NCI-H2227 (cell line): ENCODE data around the gene DSN1.

ENCODE experiments used
- DNase-seq: peaks from one replicate; lab custom pipeline; 2025; ENCODE audit not compliant: unreplicated experiment; lab: John Stamatoyannopoulos, UW

The DSN1 gene

GRCh38 chr20:36796117-36796516 lies 22.6 kb upstream of the DSN1 start:
- DNase-seq: no peak

DNA sequence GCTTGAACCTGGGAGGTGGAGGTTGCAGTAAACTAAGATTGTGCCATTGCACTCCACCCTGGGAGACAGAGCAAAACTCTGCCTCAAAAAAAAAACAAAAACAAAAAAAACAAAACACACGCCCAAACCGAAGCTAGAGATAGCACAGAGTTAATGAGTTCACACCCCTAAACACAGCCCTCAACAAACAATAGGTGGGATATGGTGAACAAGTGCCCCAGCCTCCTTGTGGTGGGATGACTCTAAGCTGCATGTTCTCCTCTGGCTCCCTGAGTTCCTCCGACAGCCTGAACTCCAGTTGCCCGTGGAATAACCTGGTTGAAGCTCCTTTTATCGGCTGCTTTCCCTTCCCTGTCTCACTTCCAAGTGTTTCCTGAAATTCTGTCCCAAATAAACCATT lies 22.1 kb upstream of the DSN1 start:
- DNase-seq: no peak

GRCh38 chr20:36794116-36794474 lies 20.5 kb upstream of the DSN1 start:
- no peak for DNase-seq

- no peak for DNase-seq
Measured at GRCh38 chr20:36793294-36794115, 19.9 kb upstream of the DSN1 start.

DNA sequence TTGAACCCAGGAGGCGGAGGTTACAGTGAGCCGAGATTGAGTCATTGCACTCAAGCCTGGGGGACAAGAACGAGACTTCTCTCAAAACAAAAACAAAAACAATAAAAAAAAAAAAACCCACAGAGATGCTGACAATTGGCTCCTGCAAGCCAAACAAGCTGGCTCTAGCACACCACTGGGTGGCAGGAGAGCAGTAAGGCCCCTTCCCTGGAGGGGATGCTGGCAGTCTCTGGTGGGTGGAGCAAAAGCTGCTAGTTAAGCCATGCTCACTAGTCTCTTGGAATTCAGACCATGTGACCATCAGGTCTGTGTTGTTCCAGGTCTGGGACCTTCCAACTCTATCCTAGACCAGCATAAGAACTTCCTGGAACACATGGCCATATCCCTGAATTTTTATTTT lies 18.9 kb upstream of the DSN1 start:
- DNase-seq: peak; percentile 61

DNA sequence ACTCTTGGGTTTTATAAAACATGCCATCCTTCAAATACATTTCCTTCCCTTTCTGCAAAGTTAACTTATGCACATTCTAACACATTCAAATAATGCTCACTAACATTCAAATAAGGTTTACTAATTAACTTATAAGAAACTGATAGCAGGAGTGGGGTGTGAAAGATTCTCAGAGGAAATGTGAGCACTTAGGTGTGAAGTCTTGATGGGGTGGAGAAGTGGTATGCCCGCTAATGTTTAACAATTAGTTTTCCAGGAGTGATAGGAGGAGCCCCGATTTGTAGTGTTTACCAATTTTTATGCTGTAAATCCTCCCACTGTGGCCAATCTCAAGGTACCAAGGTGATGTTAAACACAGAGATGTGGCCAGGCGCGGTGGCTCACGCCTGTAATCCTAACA lies 18.3 kb upstream of the DSN1 start:
- DNase-seq: no peak

GRCh38 chr20:36786663-36787062 lies 13.1 kb upstream of the DSN1 start:
- no peak for DNase-seq

DNA sequence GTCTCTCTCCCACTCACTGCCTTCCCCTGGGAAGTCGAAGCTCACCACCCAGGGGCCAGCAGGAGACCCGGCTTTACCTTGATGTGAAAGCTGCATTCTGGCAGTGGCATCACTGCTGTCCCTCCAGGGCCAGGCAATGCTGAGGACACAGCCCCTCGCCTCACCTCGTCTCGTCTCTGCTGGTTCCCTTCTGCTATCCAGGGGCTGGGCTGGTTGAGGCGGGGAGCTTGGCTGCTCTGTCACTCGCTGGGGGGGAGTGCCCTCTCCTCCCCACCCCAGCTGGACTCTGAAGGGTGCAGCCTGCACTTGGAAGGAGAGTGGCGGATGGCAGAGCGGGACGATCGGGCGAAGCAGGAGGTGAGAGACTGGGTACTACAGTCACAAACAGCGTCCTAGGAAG lies 12.7 kb upstream of the DSN1 start:
- no peak for DNase-seq

- no peak for DNase-seq
Measured at GRCh38 chr20:36785308-36785707, 11.7 kb upstream of the DSN1 start.

- DNase-seq: no peak
Measured at GRCh38 chr20:36784900-36785299, 11.3 kb upstream of the DSN1 start.

DNA sequence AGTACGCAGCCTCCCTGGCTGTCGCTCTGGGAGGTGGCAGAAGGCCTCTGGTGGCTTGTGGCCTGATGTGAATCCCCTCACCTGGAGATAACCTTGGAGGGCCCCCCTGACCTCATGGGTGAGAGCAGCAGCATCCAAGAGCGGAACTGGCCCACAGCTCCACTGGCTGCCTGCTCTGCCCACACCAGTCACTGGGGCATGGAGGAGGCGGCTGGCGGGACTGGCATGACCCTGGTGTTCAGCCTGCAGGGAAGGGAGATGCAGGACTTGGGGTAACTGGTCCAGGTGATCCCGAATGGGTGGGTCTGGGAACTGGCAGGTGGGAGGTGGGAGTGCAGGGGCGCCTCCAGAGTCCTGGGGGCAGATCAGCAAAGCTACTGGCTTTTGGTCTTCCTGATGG lies 10.6 kb upstream of the DSN1 start:
- no peak for DNase-seq

DNA sequence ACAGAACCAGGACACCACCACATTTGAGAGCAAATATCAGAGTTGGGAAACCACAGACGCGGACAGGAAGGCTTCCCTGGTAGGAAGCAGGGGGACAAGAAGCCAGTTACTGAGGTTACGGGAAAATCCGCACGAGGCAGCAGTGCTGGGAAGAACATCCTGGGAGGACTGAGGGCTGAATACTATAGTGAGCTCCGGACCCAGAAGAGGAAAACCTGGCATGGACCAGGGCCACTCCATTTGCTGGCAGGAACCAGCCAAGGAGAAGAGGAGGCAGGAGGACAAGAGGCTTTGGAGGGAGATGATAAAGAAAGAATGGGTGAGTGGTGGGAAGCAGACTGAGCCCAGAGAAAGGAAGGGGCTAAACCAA lies 6.1 kb upstream of the DSN1 start:
- DNase-seq: no peak

GRCh38 chr20:36778831-36779655 lies 5.5 kb upstream of the DSN1 start:
- no peak for DNase-seq

DNA sequence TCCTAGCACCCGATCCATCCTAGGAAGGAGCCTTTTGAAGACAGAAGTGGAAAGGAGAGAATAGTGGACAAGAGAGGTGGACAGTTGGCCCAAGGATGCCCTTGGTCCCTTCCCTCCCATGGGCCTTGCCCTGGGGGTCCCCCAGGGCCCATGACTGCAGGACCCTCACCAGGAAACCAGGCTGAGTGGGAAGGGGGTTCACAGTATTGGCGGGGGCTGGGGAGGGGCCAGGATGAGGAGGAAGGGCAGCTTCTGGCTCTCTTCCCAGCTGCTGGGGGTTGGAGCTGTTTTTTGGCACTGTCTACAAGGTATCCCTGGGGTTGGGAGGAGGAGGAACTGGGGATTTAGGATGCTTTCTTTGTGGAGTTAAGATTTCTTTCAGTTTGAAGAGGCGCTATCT lies 4.0 kb upstream of the DSN1 start:
- DNase-seq: no peak

GRCh38 chr20:36777167-36777566 lies 3.6 kb upstream of the DSN1 start:
- DNase-seq: no peak

GRCh38 chr20:36775826-36776225 lies 2.3 kb upstream of the DSN1 start:
- DNase-seq: no peak

DNA sequence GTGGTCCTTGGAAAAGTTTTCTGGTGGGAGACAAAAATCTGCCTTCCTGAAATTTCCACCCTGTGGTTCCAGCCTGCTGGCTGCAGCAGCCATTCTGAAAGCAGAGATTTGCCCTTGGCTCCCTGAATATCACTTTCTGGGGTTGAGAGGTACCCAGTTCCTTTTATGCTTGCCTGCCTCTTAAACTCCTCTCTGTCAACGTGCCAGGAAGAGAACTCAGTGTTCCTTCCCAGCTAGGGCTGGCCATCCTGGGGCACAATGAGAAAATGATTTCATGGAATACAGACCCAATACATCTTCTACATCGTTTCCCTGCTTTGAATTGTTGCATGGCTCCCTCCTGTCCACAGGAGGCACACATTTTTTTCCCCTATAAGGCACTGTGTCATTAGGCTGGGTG lies 1.6 kb upstream of the DSN1 start:
- DNase-seq: no peak

DNA sequence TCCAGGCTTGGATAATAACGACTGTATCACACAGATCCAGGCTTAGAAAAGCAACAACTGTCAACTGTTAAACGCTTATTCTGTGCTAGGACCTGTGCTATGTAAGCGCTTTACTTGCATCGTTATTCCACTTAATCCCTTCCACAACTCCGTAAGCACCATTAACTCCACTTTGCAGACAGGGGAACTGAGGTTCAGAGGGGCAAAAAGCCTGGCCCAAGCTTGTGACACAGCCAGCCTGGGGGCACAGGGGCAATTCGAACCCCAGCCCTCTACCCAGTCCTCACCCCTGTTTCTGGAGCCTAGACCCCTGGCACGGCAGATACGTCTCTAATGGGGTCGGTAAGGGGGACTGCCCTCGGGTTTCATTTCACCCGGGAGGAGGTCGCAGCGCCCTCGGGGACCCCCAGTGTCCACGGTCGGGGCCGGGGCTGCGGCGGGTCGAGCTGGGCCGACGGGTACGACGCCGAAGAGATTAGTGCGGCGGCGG lies 411 bp downstream of the DSN1 start:
- DNase-seq: no peak

DNA sequence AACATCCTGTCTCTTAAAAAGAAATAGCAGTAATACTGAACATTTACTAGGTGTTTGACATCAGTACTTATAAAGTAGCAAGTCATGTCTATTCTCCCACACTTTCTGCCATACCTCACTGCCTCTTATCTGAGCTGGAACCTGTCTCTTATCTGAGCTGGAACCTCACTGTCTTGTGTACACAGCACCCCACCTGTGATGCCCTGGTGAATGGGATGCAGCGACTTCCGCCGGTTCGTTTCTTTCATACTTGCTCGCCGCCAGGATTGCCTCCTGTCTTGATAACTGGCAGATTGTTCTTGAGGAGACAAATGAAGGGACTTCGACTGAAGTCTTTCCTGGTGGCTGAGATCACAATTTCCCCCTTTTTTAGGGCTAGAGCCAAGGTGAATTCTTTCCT lies 2.9 kb downstream of the DSN1 start:
- no peak for DNase-seq

DNA sequence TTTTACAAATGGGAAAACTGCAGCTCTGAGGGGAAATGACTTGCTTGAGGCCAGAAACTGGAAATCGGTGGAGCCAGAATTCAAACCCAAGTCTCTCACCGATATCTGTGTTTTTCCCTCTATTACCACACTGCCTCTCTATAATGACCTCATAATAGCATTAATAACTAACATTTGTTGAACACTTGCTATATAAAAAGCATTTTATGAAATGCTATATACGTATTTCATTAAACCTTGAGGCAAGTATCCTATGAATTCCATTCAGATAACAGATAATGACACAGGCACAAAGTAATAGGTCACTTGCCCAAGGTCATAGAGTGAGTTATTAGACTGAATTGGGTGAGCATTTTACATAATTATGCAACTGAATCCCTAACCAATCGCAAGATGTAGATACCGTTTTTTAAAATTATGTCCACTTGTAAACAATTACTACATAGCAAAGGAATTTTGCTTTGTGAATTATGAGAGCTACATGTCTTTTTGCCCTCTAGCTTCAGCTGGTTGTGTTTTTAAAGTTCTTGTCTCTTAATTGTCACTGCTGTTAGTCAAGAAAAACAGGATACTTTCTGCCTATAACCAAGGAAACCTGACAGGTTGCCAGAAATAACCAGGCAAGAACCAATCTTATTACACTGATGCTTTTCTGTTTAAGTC lies 4.7 kb downstream of the DSN1 start:
- DNase-seq: no peak

GRCh38 chr20:36761125-36761524 lies 12.4 kb downstream of the DSN1 start:
- DNase-seq: no peak

DNA sequence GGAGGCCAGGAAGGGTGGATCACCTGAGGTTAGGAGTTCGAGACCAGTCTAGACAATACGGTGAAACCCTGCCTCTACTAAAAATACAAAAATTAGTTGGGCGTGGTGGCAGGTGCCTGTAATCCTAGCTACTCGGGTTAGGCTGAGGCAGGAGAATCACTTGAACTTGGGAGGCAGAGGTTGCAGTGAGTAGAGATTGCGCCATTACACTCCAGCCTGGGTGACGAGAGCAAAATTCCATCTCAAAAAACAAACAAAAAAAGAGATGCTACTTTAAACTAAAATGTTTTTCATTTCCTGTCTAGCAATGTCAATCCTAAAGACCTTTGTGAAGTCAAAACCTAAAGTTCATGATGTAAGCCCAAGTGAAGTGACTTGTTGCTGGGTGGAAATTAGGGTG lies 12.9 kb downstream of the DSN1 start:
- no peak for DNase-seq
